Prostate gland (tissue), 2 donors: ENCODE data around the gene TEX22.

Experiments
- POLR2A ChIP-seq: fragments of 450-650 bp; IDR thresholded peaks from one replicate; pipeline ENCODE4 v1.6.1; 2016; ENCODE audit warnings: antibody characterized with exemption, mild to moderate bottlenecking
- TF ChIP-seq, protein P1 (sequence below), 4 experiments: fragments of 200-600 bp in 2 of 4; fragments of 450-650 bp in 2 of 4; sonication (generic) in 2 of 4; IDR thresholded peaks; 1 replicate in 3 of 4; 2 replicates in 1 of 4; pipeline ENCODE4 v1.5.1; 2016 to 2019; ENCODE audit warnings: antibody characterized with exemption in 4 of 4, mild to moderate bottlenecking in 2 of 4, moderate library complexity in 2 of 4

DNA sequence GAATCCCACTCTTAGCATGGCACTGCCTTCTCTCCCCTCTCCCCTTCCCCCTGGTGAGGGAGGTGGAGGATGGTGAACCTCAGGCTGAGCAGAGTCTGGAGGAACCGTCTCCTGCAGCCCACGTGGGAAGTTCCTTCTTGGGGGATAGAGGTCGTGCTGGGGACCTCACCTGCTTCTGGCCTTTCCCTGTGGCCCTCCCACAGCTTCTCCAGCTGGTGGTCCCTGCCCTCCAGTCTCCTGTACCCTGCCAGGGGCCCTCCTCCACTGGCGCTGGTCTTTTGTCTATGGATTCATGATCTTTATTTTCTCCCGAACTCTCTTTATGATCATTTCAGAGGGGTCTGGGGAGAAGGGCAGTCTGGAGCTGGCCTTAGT, 12.3 kb downstream of the TEX22 start:
- TF ChIP-seq POLR2A, result no peak
- TF ChIP-seq, protein P1, sequence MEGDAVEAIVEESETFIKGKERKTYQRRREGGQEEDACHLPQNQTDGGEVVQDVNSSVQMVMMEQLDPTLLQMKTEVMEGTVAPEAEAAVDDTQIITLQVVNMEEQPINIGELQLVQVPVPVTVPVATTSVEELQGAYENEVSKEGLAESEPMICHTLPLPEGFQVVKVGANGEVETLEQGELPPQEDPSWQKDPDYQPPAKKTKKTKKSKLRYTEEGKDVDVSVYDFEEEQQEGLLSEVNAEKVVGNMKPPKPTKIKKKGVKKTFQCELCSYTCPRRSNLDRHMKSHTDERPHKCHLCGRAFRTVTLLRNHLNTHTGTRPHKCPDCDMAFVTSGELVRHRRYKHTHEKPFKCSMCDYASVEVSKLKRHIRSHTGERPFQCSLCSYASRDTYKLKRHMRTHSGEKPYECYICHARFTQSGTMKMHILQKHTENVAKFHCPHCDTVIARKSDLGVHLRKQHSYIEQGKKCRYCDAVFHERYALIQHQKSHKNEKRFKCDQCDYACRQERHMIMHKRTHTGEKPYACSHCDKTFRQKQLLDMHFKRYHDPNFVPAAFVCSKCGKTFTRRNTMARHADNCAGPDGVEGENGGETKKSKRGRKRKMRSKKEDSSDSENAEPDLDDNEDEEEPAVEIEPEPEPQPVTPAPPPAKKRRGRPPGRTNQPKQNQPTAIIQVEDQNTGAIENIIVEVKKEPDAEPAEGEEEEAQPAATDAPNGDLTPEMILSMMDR (IDR thresholded peaks at IDR 0.05), result no peak
